ENCODE measurements around the gene CNR1.

Gene CNR1

GRCh38 chr6:88143421-88144157 is 22.6 kb downstream of the CNR1 start:
- DNase-seq, result no peak

- DNase-seq, result no peak
Measured at GRCh38 chr6:88142297-88142668, 23.9 kb downstream of the CNR1 start.

GRCh38 chr6:88141561-88142296 is 24.4 kb downstream of the CNR1 start:
- DNase-seq, result no peak

DNA sequence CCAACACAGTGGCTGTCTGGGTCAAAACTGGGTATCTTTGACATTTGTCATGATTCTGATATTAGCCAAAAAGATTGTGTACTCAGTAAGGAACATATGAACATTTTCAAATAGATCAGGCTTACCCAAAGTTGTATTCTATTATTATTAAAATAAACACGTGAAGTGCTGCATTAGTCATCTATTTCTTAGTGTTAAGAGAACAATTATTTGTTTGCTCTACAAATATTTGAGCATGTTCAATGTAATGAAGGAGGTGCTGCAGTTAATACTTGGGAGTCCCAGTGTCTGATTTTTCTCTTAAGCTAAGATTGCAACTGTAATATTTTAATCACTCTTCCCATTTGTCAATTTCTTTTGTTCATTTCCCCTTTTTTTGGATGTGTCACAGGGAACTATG is 28.2 kb downstream of the CNR1 start:
- DNase-seq, result no peak

- DNase-seq, result no peak
Measured at GRCh38 chr6:88135578-88136114, 30.5 kb downstream of the CNR1 start.

- DNase-seq, result no peak
Measured at GRCh38 chr6:88134575-88134974, 31.6 kb downstream of the CNR1 start.

- DNase-seq, result no peak
Measured at GRCh38 chr6:88133718-88134117, 32.4 kb downstream of the CNR1 start.

- no peak for DNase-seq
Measured at GRCh38 chr6:88124925-88125557, 41.1 kb downstream of the CNR1 start.

DNA sequence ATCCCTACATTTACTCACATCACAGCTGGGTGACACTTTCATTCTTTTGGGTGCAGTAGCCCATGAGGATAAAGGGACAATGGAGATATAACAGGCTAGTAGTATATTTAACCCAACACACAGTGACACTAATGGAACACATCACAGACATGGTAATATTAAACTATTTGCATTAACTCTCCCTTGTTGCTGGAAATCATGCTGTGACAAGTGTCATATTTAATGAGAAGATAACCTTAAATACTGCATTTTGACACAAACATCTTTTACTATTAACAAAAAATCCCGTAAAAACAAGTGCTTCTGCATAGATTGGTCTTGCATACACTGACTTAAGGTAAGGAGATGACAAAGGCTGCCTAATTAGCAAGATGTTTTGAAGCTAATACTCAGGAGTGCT is 45.5 kb downstream of the CNR1 start:
- DNase-seq, result no peak

GRCh38 chr6:88119769-88120168 is 46.4 kb downstream of the CNR1 start:
- no peak for DNase-seq

DNA sequence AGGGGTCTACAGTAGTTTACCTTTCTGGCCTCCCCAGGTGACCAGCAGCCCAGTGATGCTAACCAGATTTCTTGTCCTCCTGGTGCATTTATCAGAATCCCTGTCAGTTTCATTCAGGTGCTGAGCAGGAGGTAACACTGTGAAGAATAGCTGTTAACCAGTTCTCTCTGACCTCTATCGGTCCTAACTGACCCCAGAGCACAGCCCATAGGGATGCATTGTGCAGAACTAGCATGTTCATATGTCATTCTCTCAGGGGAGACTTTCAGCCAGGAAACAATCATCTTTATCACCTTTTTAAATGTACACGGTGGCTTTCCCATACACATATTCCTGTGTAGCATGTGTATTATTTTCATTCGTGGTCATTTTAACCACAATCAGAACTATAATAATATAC is 49.9 kb downstream of the CNR1 start:
- DNase-seq, result no peak

DNA sequence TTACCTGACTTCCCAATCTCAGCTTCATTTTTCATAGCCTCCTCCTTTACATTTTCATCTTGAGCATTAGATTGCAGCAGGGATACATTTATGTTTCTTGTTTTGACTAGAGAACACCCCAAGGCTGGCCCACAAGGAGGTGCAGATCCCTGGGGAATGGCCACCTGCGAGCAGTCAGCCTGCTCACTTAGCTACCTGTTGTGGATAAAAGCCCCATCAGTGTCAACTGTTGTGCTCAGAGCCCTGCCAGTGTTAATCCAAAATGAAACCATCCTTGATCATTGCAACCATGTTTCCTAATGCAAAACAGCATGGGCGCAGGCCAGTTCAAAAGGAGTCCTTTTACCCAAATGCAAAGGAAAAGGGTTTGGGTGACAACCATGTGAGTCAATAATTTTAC is 50.8 kb downstream of the CNR1 start:
- no peak for DNase-seq

DNA sequence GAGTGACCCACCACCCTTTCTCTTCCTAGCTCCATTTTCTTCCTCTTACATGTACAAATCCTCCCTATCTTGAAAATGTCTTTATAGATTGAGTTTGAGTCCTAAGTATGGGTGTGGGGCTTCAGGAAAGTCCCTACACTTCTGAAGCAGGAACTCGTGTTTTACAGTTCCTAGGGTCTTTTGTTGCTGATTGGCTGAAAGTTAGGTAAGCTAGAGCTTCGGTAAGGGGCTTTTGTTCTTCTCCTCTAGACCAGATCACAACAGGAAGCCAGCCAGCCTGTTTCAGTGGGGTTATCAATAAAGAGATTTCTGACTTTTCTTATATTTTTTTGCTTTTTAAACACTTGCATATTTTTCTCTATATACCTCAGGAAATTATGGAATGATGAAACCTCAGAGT is 51.3 kb downstream of the CNR1 start:
- DNase-seq, result no peak

DNA sequence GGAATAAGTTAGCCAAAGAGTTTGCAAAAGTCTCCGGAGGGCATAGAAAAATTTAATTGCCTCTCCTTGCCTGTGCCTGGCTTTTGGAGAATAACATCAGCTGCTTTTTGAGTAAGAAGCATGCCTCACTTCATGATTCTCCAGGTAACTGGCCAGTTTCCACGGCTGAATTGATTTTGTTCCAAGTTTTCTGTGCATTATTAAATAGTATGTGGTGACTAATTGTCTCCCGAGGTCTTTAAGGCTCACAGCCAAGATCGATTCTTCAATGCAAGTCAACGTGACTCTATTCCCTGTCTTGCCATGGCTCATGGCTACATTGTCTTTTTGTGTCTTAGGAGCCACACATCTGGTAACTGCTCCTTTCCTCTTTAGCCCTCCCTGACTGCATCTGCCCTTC is 54.2 kb downstream of the CNR1 start:
- no peak for DNase-seq

- no peak for DNase-seq
Measured at GRCh38 chr6:88107241-88107640, 58.9 kb downstream of the CNR1 start.

- DNase-seq, result no peak
Measured at GRCh38 chr6:88105741-88106340, 60.3 kb downstream of the CNR1 start.
